ENCODE measurements around the gene RIPOR2. TPM values are rescaled to one million over a fixed set of nuclear protein-coding genes. Genes with fewer than 3 reads are reported as not detected.
A peak's percentile ranks its signal among the peaks of the same experiment; 100 is the strongest.
"Not testable (repeated sequence)": the region's sequence is repeated elsewhere in the genome, so short reads cannot be mapped to it uniquely, and the experiment has no call there.

The RIPOR2 gene
- total RNA-seq, 2 donors from 2014 or later, result 296 to 364 TPM

GRCh38 chr6:24883618-24884017 lies 52.1 kb downstream of the RIPOR2 start:
- DNase-seq, result no peak
- Mint-ChIP-seq H3K27ac (peak overlapping the region; percentile 93), H3K4me3 (peak overlapping the region; percentile 75), H3K36me3 (ENCODE audit: low read depth) (peaks cover 10% of the 10 kb centered on the region), H3K27me3 (no peaks in the 10 kb centered on the region), H3K4me1 (peaks cover 55% of the 10 kb centered on the region)
- H3K9me3 ChIP-seq (ENCODE audit: control insufficient read depth, low read length, poor library complexity, severe bottlenecking), result peaks cover 3% of the 10 kb centered on the region
- ATAC-seq, result peak; percentile 30

DNA sequence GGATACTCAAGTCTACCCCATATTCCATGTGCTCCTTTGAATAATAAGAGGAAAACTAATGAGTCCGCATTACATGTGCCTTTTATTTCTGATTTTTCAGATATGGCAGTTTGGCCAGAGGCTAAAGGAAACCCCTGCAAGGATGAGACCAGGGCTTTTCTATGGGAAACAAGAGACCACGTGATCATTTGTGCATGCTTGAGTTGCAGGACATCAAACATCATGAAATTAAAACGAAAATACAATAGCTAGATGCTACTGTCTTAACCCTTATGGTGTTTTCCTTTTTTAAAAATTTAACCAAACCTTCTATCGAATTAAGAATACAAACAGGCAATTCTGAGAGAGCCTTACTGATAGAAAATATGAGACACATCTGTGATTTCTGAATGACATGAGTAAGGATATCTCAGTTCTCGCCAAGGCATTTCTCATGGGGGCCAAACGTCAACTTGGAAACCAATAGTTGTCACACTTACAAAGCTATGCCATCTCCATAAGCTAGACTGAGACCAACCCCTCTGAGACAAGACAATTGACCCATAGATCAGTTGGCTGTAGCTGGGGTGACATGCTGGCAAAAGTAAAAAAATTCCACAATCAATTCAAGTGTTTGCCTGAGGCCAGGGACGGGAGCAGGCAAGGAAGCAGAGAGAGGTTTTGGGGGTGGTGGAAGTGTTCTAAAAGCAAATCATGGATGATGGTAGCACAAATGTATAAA lies 52.8 kb downstream of the RIPOR2 start:
- Mint-ChIP-seq H3K27ac (peak overlapping the region; percentile 93), H3K4me1 (peaks cover 57% of the 10 kb centered on the region), H3K27me3 (no peaks in the 10 kb centered on the region), H3K36me3 (ENCODE audit: low read depth) (peaks cover 10% of the 10 kb centered on the region), H3K4me3 (peak overlapping the region; percentile 75)
- peaks cover 3% of the 10 kb centered on the region for H3K9me3 ChIP-seq (ENCODE audit: control insufficient read depth, low read length, poor library complexity, severe bottlenecking)
- no peak for DNase-seq
- ATAC-seq, result no peak

GRCh38 chr6:24882295-24882694 lies 53.5 kb downstream of the RIPOR2 start:
- ATAC-seq (no peak), DNase-seq (no peak)
- Mint-ChIP-seq H3K4me3 (no peak overlapping the region), H3K27ac (peak overlapping the region; percentile 93), H3K27me3 (no peaks in the 10 kb centered on the region), H3K4me1 (peaks cover 54% of the 10 kb centered on the region), H3K36me3 (ENCODE audit: low read depth) (peaks cover 10% of the 10 kb centered on the region)
- peaks cover 3% of the 10 kb centered on the region for H3K9me3 ChIP-seq (ENCODE audit: control insufficient read depth, low read length, poor library complexity, severe bottlenecking)

DNA sequence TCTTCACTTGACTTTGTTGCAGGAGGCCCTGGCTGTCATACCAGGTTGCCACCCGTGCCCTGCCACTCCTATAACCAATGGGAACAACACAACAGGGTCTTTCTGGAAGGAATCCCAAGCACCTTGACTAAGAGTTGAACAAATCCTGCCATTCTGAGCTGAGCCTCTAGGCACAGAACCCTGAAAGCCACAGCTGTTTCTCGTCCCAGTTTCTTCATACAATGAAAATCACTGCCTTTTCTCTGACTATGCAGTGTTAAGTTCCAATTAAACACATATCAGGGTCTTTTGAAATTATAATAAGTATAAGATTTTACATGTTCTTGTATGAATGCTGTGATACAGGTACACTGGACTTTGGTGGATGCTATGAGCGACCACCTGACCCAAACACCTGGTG lies 54.4 kb downstream of the RIPOR2 start:
- Mint-ChIP-seq H3K36me3 (ENCODE audit: low read depth) (peaks cover 10% of the 10 kb centered on the region), H3K27me3 (no peaks in the 10 kb centered on the region), H3K4me1 (peaks cover 56% of the 10 kb centered on the region), H3K27ac (peak overlapping the region; percentile 93), H3K4me3 (no peak overlapping the region)
- no peak for ATAC-seq
- no peak for DNase-seq
- peaks cover 3% of the 10 kb centered on the region for H3K9me3 ChIP-seq (ENCODE audit: control insufficient read depth, low read length, poor library complexity, severe bottlenecking)

DNA sequence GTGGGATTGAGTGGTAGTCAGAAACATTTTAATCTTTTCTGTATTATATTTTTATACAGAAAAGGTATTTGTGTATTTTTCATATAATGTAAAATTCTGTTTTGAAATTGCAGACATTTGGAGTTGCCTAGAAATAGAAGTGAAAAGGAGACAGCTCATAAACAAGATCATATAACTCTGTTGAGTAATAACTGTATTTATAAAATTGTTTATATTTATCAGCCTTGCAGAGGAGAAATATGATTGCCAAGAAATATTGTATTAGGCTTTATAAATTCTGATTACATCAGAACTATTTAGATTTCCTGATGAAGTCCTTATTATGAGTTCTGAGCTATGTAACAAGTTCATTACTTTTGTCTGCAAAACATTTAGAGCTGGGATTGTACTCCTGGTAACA lies 55.3 kb downstream of the RIPOR2 start:
- peaks cover 55% of the 10 kb centered on the region for H3K4me1 Mint-ChIP-seq
- H3K27me3 Mint-ChIP-seq, result no peaks in the 10 kb centered on the region
- peaks cover 7% of the 10 kb centered on the region for H3K36me3 Mint-ChIP-seq (ENCODE audit: low read depth)
- ATAC-seq (no peak), DNase-seq (no peak)
- H3K4me3 Mint-ChIP-seq, result no peak overlapping the region
- peak overlapping the region; percentile 93 for H3K27ac Mint-ChIP-seq
- peaks cover 3% of the 10 kb centered on the region for H3K9me3 ChIP-seq (ENCODE audit: control insufficient read depth, low read length, poor library complexity, severe bottlenecking)

DNA sequence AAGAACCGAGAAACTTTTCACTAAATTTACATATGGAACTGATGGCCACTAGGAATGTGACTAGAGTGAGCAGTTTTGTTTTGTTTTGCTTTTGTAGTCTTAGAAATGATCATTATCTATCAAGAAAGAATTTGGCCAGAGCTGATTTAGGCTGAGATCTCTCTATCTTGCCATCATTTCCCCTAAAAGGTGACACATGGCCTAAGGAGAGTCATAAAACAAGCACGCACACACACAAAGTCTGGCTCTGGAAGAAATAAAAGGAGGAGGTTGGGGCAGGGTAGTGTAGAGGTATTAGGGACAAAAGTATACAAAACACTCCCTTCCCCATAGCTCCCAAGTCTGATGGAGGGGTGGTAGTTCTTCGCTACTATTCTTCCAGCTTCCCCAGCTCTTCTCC lies 56.4 kb downstream of the RIPOR2 start:
- ATAC-seq, result no peak
- peaks cover 3% of the 10 kb centered on the region for H3K9me3 ChIP-seq (ENCODE audit: control insufficient read depth, low read length, poor library complexity, severe bottlenecking)
- peaks cover 7% of the 10 kb centered on the region for H3K36me3 Mint-ChIP-seq (ENCODE audit: low read depth)
- H3K27me3 Mint-ChIP-seq, result no peaks in the 10 kb centered on the region
- no peak for DNase-seq
- H3K4me1 Mint-ChIP-seq, result peaks cover 51% of the 10 kb centered on the region
- peak overlapping the region; percentile 93 for H3K27ac Mint-ChIP-seq
- H3K4me3 Mint-ChIP-seq, result no peak overlapping the region

DNA sequence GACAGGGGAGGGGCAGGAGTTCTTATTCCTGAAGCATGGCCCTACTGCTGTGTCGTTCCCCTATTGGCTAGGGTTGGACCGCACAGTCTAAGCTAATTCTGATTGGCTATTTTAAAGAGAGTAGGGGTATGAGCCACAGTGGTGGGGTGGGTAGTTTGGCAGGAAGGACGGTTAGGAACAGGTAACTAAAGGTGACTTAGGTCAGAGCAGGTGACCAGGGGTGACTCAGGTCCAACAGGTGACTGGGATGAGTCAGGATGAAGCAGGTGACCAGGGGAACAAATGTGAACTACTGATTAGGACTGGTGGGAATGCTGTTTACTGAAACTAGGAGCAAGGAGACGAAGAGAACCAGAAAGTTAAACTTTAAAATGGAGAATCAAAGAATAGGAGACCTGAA lies 58.0 kb downstream of the RIPOR2 start:
- H3K4me1 Mint-ChIP-seq, result peaks cover 43% of the 10 kb centered on the region
- H3K9me3 ChIP-seq (ENCODE audit: control insufficient read depth, low read length, poor library complexity, severe bottlenecking); H3K4me3 Mint-ChIP-seq; ATAC-seq; DNase-seq; H3K27me3 Mint-ChIP-seq; H3K36me3 Mint-ChIP-seq (ENCODE audit: low read depth): not testable (repeated sequence)
- H3K27ac Mint-ChIP-seq, result peak overlapping the region; percentile 69

DNA sequence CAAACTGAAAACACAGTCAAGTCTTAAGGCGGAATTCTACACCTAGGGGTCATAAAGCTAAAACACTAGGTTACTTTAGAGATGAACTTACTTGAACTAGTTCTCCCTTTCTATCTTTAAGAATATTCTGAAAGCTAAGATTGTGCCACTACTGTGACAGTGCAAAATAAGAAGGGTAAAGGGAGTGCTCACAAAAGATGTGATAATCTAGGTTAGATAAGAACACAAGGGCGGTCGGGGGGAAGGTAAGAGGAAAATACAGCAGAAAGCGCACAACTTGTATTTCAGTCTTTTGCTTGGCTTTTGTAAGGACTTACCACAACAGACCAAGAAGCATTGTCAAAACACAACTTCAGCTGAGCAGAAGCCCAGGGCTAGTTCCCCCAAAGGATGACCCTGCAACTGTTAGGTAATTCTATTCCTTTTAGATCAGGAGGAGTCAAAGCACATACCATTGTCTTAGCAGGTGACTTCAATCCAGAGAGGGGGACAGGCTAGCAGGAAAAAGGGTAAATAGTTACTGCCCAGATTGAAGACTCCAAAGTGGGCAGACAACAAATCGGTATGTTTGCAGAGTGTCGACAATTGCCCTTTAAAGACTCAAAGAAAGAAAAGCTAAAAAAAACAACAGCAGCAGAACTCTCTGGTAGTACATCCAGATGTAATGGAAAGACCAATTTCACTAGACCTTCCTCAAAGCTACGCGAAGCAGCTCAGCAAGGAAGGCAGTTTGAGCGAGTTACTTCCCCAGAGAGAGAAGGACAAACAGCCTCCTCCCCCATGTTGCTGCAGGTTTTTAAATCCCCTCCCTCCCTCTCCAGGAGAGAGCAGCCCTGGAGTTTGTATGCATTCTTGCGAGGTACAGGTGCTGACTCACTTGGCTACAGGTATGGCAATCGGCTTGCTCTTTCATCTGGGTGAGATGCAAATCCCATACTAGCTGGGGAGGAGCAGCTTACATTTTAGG lies 59.0 kb downstream of the RIPOR2 start:
- Mint-ChIP-seq H3K4me3 (peak overlapping the region; percentile 15), H3K27ac (peak overlapping the region; percentile 84), H3K27me3 (no peaks in the 10 kb centered on the region), H3K4me1 (peaks cover 37% of the 10 kb centered on the region), H3K36me3 (ENCODE audit: low read depth) (peaks cover 2% of the 10 kb centered on the region)
- peaks cover 3% of the 10 kb centered on the region for H3K9me3 ChIP-seq (ENCODE audit: control insufficient read depth, low read length, poor library complexity, severe bottlenecking)
- DNase-seq (no peak), ATAC-seq (no peak)

DNA sequence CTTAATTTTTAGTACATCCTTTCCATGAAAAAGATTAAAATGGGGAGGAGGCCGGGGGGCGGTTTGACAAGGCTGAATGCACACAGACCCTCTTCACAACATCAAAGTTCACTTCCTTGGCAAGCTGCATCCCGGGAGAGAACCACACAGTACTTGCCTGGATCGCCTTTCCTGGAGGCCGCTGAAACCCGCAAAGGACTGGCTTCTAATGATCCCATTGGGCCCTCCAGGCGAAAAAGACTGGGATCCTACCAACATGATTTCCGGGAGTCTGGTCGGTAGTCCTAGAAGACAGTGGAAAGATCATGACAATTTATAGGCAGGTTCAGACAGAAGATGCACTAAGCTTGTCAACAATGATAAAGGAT lies 60.2 kb downstream of the RIPOR2 start:
- no peaks in the 10 kb centered on the region for H3K36me3 Mint-ChIP-seq (ENCODE audit: low read depth)
- H3K27me3 Mint-ChIP-seq, result no peaks in the 10 kb centered on the region
- peaks cover 32% of the 10 kb centered on the region for H3K4me1 Mint-ChIP-seq
- DNase-seq (no peak), ATAC-seq (no peak)
- H3K27ac Mint-ChIP-seq, result peak overlapping the region; percentile 84
- H3K4me3 Mint-ChIP-seq, result no peak overlapping the region
- H3K9me3 ChIP-seq (ENCODE audit: control insufficient read depth, low read length, poor library complexity, severe bottlenecking), result peaks cover 3% of the 10 kb centered on the region

- H3K36me3 Mint-ChIP-seq (ENCODE audit: low read depth), result no peaks in the 10 kb centered on the region
- peaks cover 3% of the 10 kb centered on the region for H3K9me3 ChIP-seq (ENCODE audit: control insufficient read depth, low read length, poor library complexity, severe bottlenecking)
- no peak overlapping the region for H3K4me3 Mint-ChIP-seq
- peak overlapping the region; percentile 84 for H3K27ac Mint-ChIP-seq
- ATAC-seq, result no peak
- no peak for DNase-seq
- H3K27me3 Mint-ChIP-seq, result no peaks in the 10 kb centered on the region
- peaks cover 29% of the 10 kb centered on the region for H3K4me1 Mint-ChIP-seq
These were observed 60.8 kb downstream of the RIPOR2 start for GRCh38 chr6:24874776-24875533.

- no peaks in the 10 kb centered on the region for H3K27me3 Mint-ChIP-seq
- H3K36me3 Mint-ChIP-seq (ENCODE audit: low read depth), result no peaks in the 10 kb centered on the region
- H3K4me1 Mint-ChIP-seq, result peaks cover 22% of the 10 kb centered on the region
- no peaks in the 10 kb centered on the region for H3K9me3 ChIP-seq (ENCODE audit: control insufficient read depth, low read length, poor library complexity, severe bottlenecking)
- peak overlapping the region; percentile 84 for H3K27ac Mint-ChIP-seq
- DNase-seq (no peak), ATAC-seq (no peak)
- H3K4me3 Mint-ChIP-seq, result no peak overlapping the region
These were observed 61.6 kb downstream of the RIPOR2 start for GRCh38 chr6:24874128-24874527.

DNA sequence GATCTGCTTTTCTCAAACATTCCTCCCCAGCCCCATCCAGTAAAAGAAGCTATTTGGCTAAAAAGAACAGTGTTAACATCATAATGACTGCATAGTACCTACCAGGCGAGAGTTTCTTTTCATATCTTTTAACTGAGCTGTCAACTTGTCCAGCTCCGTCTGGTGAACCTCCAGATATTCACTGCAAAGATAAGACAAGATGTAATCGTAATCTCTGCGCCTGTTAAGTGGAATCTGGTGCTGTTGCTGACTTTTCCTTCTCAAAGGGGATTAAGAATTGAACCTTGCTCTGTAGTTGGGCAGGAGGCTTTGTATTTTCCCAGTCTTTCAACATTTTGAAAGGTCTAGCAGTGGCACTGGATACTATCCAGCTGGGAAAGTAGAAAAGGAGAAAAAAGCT lies 63.0 kb downstream of the RIPOR2 start:
- Mint-ChIP-seq H3K4me3 (no peak overlapping the region), H3K27ac (peak overlapping the region; percentile 84), H3K27me3 (no peaks in the 10 kb centered on the region), H3K4me1 (peaks cover 28% of the 10 kb centered on the region), H3K36me3 (ENCODE audit: low read depth) (peaks cover 3% of the 10 kb centered on the region)
- H3K9me3 ChIP-seq (ENCODE audit: control insufficient read depth, low read length, poor library complexity, severe bottlenecking), result no peaks in the 10 kb centered on the region
- no peak for DNase-seq
- ATAC-seq, result no peak

- H3K4me1 Mint-ChIP-seq, result peaks cover 20% of the 10 kb centered on the region
These were observed 67.0 kb downstream of the RIPOR2 start for GRCh38 chr6:24868765-24869164.

More at GRCh38 chr6:24868765-24869164, 67.0 kb downstream of the RIPOR2 start:
- Mint-ChIP-seq H3K4me3 (no peak overlapping the region), H3K27me3 (no peaks in the 10 kb centered on the region), H3K36me3 (ENCODE audit: low read depth) (peaks cover 3% of the 10 kb centered on the region), H3K27ac (peak overlapping the region; percentile 96)
- DNase-seq (no peak), ATAC-seq (no peak)
- H3K9me3 ChIP-seq (ENCODE audit: control insufficient read depth, low read length, poor library complexity, severe bottlenecking), result no peaks in the 10 kb centered on the region

Data from T-helper 17 cell (primary cell).